ENCODE measurements around the gene CUX1. TPM values are rescaled to one million over a fixed set of nuclear protein-coding genes. Genes with fewer than 3 reads are reported as not detected.

CUX1 gene
- total RNA-seq, 8 experiments from 2014 or later = 9.2 to 52.7 (median 24.2) TPM

DNA sequence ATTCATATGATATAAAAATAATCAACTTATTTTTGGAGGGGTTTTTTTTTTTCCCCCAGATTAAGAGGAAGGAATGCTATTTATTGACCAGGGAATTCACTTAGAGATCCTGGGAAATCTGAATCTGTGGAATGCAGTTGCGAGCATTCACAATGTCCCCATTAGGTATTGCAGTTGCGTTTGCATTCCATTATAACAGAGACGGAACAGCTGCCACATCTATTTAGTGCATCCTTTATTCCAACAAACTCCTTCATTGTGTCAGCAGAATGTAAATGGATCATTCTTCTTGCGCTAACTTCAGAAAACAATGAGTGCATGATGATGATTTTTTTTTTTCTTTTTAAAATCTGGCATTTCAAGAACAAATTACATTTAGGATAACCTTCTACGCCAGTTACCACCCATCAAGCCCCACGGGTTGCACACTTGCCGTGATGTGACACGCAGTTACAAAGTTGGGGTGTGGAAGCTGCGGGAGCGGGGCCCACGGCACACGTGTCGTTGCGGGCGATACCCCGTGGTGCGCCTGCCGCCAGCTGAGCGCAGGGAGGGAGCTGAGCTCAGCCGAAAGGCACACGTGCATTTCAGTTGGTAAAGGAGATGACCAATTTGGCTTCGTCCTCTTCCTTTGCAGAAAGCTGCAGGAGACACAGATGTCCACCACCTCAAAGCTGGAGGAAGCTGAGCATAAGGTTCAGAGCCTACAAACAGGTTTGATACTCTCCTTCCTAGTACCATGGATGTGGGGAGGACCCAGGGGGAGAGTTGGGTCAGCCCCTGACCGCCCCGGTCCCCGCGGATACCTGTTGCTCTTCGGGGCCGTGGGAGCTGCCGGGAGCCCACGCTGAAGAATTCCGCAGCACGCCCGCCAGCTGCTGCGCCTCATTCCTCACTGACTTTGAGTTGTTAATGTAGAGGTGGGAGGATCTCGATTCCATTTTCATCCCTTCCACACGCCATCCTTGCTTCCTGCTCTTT is 293.9 kb downstream of the CUX1 start:
- H3K4me1 ChIP-seq (replicated peaks in 1 of 2) = peaks cover 5 to 11% of the 10 kb centered on the region in 2 donors
- H3K27ac ChIP-seq = no peak overlapping the region
- ATAC-seq (replicated peaks in 6 of 8) = peak in 5 of 8 experiments; percentile 78 to 85 (median 82)
- H3K4me3 ChIP-seq = no peak overlapping the region
- WGBS, 10 experiments = 20 to 97% (median 60%) methylated on average over 2 to 23 of the region's 36 CpGs; no CpG with 5 or more reads in 1 of the 10 experiments
- in situ Hi-C loops (cut with MboI; ENCODE audit: low pct_unique_long_range_greater_than_20kb in 2 of 9, low sequenced_read_pairs in 9 of 9, unreplicated experiment in 9 of 9) = no loop called here

DNA sequence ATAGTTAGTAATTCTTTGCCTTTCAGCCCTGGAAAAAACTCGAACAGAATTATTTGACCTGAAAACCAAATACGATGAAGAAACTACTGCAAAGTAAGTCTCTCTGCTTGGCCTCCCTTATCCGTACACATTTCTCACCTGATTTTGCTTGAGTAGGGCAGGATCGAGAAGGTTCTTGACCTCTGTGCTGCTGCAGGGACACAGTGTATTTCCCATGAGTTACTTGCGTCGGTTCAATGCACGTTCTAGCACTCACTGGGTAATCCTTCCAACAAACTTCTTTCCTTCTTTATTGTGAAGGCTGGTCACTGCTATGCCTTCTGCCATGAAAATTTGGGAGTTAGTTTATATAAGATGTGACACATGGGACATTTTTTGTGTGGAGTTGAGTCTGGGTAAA is 297.8 kb downstream of the CUX1 start:
- H3K4me1 ChIP-seq (replicated peaks in 1 of 2) = peaks cover 11 to 21% of the 10 kb centered on the region in 2 donors
- in situ Hi-C loops (cut with MboI; ENCODE audit: low pct_unique_long_range_greater_than_20kb in 2 of 9, low sequenced_read_pairs in 9 of 9, unreplicated experiment in 9 of 9) = no loop called here
- ATAC-seq (replicated peaks in 6 of 8) = no peak
- 74 to 100% (median 93%) methylated on average over 2 to 7 of the region's 7 CpGs for WGBS, 10 experiments
- H3K4me3 ChIP-seq = no peak overlapping the region
- H3K27ac ChIP-seq = no peak overlapping the region

DNA sequence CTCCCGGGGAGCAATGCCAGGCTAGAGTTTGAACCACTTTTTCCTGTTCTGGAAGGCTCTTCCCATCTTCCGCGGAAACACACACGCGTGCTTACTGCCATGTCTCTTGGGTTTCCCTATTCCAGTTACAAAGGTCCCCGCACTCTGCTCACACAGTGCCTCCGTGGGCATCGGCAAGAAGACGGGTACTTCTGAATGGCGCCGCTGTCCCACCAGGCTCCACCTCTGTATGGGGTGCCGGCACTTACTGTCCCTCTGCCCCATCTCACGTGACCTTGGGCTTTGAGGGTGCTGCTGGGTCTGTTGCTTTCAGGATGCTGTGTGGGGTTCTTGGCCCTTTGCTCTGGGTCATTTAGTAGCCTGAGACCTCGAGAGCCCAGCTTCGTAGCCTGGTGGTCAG is 298.5 kb downstream of the CUX1 start:
- ATAC-seq (replicated peaks in 6 of 8) = no peak
- H3K4me3 ChIP-seq = no peak overlapping the region
- H3K27ac ChIP-seq = no peak overlapping the region
- WGBS, 10 experiments = 90 to 100% (median 97%) methylated on average over 1 to 10 of the region's 15 CpGs; no CpG with 5 or more reads in 3 of the 10 experiments
- in situ Hi-C loops (cut with MboI; ENCODE audit: low pct_unique_long_range_greater_than_20kb in 2 of 9, low sequenced_read_pairs in 9 of 9, unreplicated experiment in 9 of 9) = no loop called here
- peaks cover 11 to 19% of the 10 kb centered on the region in 2 donors for H3K4me1 ChIP-seq (replicated peaks in 1 of 2)

DNA sequence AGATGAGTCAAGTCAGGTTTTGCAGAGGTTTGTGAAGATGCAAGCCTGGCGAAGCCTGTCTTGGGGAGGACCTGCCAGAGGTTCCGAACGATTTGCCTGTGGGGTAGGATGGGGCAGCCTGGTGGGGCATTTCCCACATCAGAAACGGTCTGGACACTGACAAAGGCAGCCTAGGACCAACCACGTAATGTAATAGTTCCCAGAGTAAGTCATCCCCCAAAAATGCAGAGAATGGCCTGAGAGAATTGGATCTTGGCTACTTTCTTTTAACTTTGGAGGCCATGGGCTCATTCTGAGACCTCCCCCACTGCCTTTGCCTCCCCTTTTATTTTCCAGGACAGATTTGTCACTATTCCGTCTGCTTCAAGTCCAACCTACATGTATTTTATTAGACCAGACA is 300.3 kb downstream of the CUX1 start:
- Histone ChIP-seq H3K4me1 (replicated peaks in 1 of 2) (peaks cover 15 to 21% of the 10 kb centered on the region in 2 donors), H3K27ac (no peak overlapping the region), H3K4me3 (no peak overlapping the region)
- WGBS, 10 experiments = 60 to 100% (median 88%) methylated on average over 2 to 3 of the region's 6 CpGs; no CpG with 5 or more reads in 2 of the 10 experiments
- ATAC-seq (replicated peaks in 6 of 8) = no peak
- in situ Hi-C loops (cut with MboI; ENCODE audit: low pct_unique_long_range_greater_than_20kb in 2 of 9, low sequenced_read_pairs in 9 of 9, unreplicated experiment in 9 of 9) = no loop called here

DNA sequence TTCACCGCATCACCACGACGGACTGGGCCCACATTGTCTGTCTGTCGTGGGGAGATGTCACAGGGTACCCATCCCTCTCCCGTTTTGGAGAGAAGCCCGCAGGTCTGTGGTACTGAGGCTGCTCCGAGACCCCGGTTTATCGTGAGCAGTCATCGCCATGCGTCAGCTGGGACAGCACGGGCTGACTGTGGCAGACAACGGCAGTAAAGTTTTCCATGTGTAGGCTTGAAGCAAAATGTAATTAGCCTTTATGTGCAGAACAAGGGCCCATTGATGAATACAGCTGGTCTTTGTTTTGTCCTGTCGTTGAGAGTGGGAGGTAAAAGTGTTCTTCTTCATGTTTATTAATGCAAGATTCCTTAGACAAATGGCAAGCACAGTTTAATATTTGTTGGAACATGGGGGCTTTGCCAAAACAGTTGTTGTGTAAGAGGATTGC is 301.8 kb downstream of the CUX1 start:
- Histone ChIP-seq H3K4me3 (no peak overlapping the region), H3K27ac (peak overlapping the region in 1 of 2 donors; percentile 19), H3K4me1 (replicated peaks in 1 of 2) (peaks cover 15 to 21% of the 10 kb centered on the region in 2 donors)
- 36 to 98% (median 60%) methylated on average over 1 to 12 of the region's 14 CpGs; no CpG with 5 or more reads in 2 of the 10 experiments for WGBS, 10 experiments
- in situ Hi-C loops (cut with MboI; ENCODE audit: low pct_unique_long_range_greater_than_20kb in 2 of 9, low sequenced_read_pairs in 9 of 9, unreplicated experiment in 9 of 9) = no loop called here
- ATAC-seq (replicated peaks in 6 of 8) = peak in 5 of 8 experiments; percentile 49 to 83 (median 52)

DNA sequence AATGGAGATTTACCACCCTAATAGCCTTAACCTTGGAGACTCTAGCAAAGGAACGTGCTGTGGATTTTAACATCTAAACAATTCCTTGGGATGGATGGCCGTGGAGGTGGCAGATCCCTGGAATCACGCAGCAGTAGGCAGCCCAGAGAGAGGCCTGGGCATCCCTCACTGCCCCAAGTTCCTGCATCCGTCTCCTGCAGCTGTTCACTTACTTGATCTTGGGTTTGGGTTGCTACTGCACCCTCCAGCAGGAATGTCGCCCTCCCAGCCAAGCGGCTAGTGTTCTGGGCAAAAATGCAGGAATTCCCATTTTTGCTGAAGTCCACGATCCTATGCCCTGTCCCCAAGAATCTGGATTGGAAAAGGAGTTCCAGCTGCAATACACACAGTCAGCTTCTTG is 302.5 kb downstream of the CUX1 start:
- ATAC-seq (replicated peaks in 6 of 8) = no peak
- no peak overlapping the region for H3K27ac ChIP-seq
- no peak overlapping the region for H3K4me3 ChIP-seq
- in situ Hi-C loops (cut with MboI; ENCODE audit: low pct_unique_long_range_greater_than_20kb in 2 of 9, low sequenced_read_pairs in 9 of 9, unreplicated experiment in 9 of 9) = no loop called here
- peaks cover 15 to 21% of the 10 kb centered on the region in 2 donors for H3K4me1 ChIP-seq (replicated peaks in 1 of 2)
- 78 to 100% (median 91%) methylated on average over 1 to 4 of the region's 7 CpGs; no CpG with 5 or more reads in 2 of the 10 experiments for WGBS, 10 experiments

DNA sequence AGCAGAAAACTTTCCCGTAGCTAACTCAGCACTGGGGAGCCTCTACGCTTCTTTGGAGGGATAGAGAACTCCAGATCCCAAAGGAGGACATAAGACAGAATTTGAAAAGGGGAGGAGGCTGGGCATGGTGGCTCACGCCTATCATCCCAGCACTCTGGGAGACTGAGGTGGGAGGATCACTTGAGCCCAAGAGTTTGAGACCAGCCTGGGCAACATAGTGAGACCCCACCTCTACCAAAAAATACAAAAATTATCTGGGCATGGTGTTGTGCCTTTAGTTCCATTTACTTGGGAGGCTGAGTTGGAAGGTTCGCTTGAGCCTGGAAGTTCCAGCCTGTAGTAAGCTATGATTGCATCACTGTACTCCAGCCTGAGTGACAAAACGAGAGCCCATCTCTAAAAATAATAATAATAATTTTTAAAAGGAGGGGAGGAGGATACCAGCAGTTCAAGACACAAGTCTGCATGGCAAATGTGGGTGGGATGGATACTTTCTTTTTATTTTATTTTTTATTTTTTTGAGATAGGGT is 303.3 kb downstream of the CUX1 start:
- peaks cover 15 to 21% of the 10 kb centered on the region in 2 donors for H3K4me1 ChIP-seq (replicated peaks in 1 of 2)
- no peak overlapping the region for H3K4me3 ChIP-seq
- 60 to 100% (median 98%) methylated on average over 1 to 4 of the region's 5 CpGs; no CpG with 5 or more reads in 2 of the 10 experiments for WGBS, 10 experiments
- in situ Hi-C loops (cut with MboI; ENCODE audit: low pct_unique_long_range_greater_than_20kb in 2 of 9, low sequenced_read_pairs in 9 of 9, unreplicated experiment in 9 of 9) = no loop called here
- no peak overlapping the region for H3K27ac ChIP-seq
- no peak for ATAC-seq (replicated peaks in 6 of 8)

DNA sequence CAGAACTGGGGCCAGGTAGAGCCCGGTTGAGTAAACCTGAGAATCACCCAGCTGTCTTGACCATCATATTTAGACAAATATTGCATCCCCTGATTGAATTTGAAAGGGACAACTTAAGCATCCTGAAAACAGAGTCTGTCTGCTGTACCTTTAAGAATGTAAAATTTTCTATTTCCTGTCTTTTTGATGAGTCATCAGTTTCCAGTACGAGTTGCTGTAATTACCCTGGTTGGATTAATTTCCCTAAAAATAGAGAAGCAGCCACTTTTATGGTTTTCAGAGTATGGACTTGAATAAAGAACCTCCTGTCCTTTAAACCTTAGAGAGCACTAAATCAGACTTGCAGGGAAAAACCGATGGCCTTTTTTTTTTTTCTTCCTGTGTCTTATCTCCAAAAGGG is 304.6 kb downstream of the CUX1 start:
- H3K4me1 ChIP-seq (replicated peaks in 1 of 2) = peaks cover 15 to 21% of the 10 kb centered on the region in 2 donors
- no peak overlapping the region for H3K27ac ChIP-seq
- in situ Hi-C loops (cut with MboI; ENCODE audit: low pct_unique_long_range_greater_than_20kb in 2 of 9, low sequenced_read_pairs in 9 of 9, unreplicated experiment in 9 of 9) = no loop called here
- no peak overlapping the region for H3K4me3 ChIP-seq
- ATAC-seq (replicated peaks in 6 of 8) = peak in 7 of 8 experiments; percentile 7 to 82 (median 43)
- 0 to 63% (median 21%) methylated on average over 1 to 3 of the region's 3 CpGs; no CpG with 5 or more reads in 2 of the 10 experiments for WGBS, 10 experiments

DNA sequence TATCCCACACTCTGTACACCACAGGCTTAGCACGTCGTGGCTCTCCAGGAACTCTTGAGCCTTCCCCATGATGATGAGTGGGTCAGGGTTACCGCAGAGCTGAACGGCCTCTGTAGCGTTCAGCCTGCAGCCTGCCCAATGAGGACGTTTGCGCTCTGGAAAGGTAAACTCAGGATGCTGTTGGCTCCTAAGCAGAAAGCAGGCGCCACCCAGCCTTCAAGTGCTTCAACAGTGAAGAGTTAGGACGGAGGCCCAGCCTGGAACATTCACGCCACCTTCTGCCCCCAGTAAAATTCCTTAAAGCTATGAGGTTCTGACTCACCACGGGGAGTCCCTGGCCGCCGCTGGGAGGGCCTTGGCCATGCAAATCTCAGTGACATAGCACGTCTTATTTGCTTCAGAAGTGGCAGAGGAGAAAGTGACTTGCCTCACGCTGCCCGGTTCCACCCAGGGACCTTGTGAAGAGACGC is 307.7 kb downstream of the CUX1 start:
- Histone ChIP-seq H3K27ac (no peak overlapping the region), H3K4me1 (replicated peaks in 1 of 2) (peaks cover 10 to 18% of the 10 kb centered on the region in 2 donors), H3K4me3 (no peak overlapping the region)
- ATAC-seq (replicated peaks in 6 of 8) = peak in 7 of 8 experiments; percentile 65 to 95 (median 71)
- in situ Hi-C loops (cut with MboI; ENCODE audit: low pct_unique_long_range_greater_than_20kb in 2 of 9, low sequenced_read_pairs in 9 of 9, unreplicated experiment in 9 of 9) = no loop called here
- WGBS, 10 experiments = 63 to 95% (median 80%) methylated on average over 5 to 10 of the region's 17 CpGs; no CpG with 5 or more reads in 4 of the 10 experiments

DNA sequence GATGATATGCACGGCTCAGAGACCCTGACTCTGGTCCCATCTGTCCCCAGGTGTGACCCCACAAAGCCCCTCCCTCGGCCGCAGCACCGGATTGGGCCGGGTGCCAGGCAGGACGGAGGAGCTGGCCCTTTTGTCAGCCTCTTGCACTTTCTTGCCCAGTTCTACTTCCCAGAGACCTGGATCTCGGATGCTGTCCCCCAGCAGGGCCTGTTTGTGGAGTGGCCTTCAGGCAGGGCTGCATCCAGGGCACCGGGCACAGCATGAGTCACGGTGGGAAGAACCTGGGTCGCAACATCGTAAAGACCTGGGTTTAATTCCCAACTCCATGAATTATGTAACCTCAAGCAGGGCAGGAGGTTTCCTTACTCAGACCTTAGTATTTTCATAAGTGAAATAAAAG is 310.9 kb downstream of the CUX1 start:
- in situ Hi-C loops (cut with MboI; ENCODE audit: low pct_unique_long_range_greater_than_20kb in 2 of 9, low sequenced_read_pairs in 9 of 9, unreplicated experiment in 9 of 9) = no loop called here

DNA sequence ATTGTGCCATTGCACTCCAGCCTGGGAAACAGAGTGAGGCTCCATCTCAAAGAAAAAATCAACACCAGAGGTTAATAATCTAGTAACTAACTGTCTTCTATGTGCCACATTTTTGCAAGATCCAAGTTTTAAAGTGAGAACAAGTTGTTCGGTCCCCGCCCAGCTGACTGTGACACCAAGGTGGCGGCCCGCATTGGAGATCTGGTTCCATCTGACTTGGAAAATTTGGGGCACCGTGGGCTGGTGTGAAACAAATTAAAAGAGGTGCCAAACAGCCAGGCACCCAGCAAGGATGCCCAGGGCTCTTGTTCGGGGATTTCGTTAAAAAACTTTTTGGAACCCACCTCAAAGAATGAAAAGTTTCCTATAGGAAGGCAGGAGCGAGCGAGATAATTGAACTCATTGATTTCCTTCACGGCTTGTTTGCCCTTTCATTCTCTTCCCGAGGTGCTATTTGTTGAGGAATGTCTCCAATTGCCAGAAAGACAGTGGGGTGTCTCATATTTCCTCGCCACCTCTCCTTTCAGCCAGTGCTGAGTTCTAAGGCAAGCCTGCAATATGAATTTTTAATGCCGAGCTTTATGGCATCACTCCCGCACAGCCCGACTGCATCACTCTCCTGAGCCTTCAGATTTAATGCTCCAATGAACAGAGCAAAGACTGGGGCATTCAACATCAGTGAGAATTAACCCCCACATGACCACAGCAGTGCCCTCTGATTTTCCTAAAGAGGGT is 312.4 kb downstream of the CUX1 start:
- WGBS, 10 experiments = 28 to 95% (median 65%) methylated on average over 3 to 15 of the region's 15 CpGs; no CpG with 5 or more reads in 2 of the 10 experiments
- Histone ChIP-seq H3K27ac (no peak overlapping the region), H3K4me3 (no peak overlapping the region), H3K4me1 (replicated peaks in 1 of 2) (peaks cover 0 to 9% of the 10 kb centered on the region in 2 donors)
- peak in 5 of 8 experiments; percentile 49 to 90 (median 79) for ATAC-seq (replicated peaks in 6 of 8)
- in situ Hi-C loops (cut with MboI; ENCODE audit: low pct_unique_long_range_greater_than_20kb in 2 of 9, low sequenced_read_pairs in 9 of 9, unreplicated experiment in 9 of 9) = no loop called here

More for the DNA sequence above, 310.9 kb downstream of the CUX1 start:
- Histone ChIP-seq H3K4me1 (replicated peaks in 1 of 2) (peaks cover 0 to 9% of the 10 kb centered on the region in 2 donors), H3K4me3 (no peak overlapping the region), H3K27ac (no peak overlapping the region)
- WGBS, 10 experiments = 80 to 100% (median 100%) methylated on average over 1 to 2 of the region's 11 CpGs; no CpG with 5 or more reads in 7 of the 10 experiments
- no peak for ATAC-seq (replicated peaks in 6 of 8)

DNA sequence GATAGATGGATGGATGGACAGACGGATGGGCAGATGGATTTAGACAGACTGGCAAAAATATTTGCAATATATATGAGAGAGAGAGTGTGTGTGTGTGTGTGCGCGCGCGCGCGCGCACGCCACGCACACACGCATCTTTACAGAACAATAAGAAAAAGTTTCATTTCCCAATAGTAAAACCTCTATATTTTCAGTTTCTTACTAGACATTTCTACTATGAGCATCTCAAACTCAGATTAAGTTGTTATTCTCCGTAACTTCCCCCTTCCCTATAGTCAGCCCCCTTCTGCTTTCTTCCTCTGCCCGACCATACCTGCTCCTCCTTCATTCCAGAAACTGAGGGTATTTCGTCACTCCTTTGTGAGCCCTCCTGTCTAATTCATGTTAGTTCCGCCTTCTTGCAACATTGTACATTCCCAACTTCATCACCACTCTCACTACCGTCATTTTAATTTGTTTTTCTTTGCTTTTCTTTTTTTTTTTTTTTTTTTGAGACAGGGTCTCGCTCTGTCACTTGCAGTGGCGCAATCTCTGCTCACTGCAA is 314.9 kb downstream of the CUX1 start:
- peaks cover 0 to 9% of the 10 kb centered on the region in 2 donors for H3K4me1 ChIP-seq (replicated peaks in 1 of 2)
- WGBS, 10 experiments = 80 to 100% (median 90%) methylated on average over 2 to 17 of the region's 18 CpGs; no CpG with 5 or more reads in 1 of the 10 experiments

More for the DNA sequence above, 314.9 kb downstream of the CUX1 start:
- in situ Hi-C loops (cut with MboI; ENCODE audit: low pct_unique_long_range_greater_than_20kb in 2 of 9, low sequenced_read_pairs in 9 of 9, unreplicated experiment in 9 of 9) = no loop called here
- ATAC-seq (replicated peaks in 6 of 8) = no peak
- Histone ChIP-seq H3K4me3 (no peak overlapping the region), H3K27ac (no peak overlapping the region)

Data from motor neuron (in vitro differentiated cells).